Subcutaneous adipose tissue (tissue), 4 donors: Measurements from ENCODE around the gene SMO. TPM values are rescaled to one million over a fixed set of nuclear protein-coding genes. Genes with fewer than 3 reads are reported as not detected.

Experiments used
- total RNA-seq, 4 donors: library from RNA; depleted of rRNA; stranded (reverse); fragments of >200 nt; gene quantifications; one replicate each; pipeline ENCODE4 v1.1.0, GENCODE V29; 2016
- TF ChIP-seq, protein P1 (sequence below): fragments of 450-650 bp; IDR thresholded peaks from one replicate; pipeline ENCODE4 v1.5.1; 2016; ENCODE audit warnings: low read depth, mild to moderate bottlenecking, control low read depth, antibody characterized with exemption, moderate library complexity

The SMO gene
- total RNA-seq, 4 donors from 2014 or later = 1.7 to 5.9 (median 4.8) TPM

DNA sequence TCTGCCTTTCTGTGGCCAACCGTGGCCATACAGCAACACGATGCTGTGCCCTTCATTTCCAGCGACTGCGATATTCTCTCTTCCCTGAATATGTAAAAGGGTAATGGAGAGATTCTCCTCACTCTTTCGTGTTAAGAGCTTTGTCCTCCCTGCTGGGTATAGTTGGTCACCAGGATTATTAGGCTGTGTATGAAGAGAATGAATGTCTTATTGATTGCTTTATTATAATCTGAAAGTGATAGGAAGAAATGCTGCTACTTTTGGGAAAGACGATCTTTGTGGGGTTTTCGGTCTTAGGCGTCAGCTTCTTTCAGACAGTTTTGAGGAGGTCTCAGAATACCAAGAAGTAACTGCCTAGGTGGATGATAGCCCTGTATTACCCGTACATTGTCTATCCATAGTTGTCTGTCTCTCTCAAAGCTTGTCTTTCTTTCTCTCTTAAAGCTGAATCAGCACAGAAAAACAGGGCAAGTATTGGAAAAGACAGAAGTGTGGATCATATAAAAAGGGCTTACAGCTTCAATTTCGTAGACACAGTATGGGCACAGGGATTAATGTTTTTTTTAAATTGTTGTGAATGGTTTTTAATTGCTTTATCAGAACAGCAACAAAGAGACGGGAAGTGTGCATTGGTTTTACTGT lies 37.6 kb downstream of the SMO start:
- TF ChIP-seq, protein P1, sequence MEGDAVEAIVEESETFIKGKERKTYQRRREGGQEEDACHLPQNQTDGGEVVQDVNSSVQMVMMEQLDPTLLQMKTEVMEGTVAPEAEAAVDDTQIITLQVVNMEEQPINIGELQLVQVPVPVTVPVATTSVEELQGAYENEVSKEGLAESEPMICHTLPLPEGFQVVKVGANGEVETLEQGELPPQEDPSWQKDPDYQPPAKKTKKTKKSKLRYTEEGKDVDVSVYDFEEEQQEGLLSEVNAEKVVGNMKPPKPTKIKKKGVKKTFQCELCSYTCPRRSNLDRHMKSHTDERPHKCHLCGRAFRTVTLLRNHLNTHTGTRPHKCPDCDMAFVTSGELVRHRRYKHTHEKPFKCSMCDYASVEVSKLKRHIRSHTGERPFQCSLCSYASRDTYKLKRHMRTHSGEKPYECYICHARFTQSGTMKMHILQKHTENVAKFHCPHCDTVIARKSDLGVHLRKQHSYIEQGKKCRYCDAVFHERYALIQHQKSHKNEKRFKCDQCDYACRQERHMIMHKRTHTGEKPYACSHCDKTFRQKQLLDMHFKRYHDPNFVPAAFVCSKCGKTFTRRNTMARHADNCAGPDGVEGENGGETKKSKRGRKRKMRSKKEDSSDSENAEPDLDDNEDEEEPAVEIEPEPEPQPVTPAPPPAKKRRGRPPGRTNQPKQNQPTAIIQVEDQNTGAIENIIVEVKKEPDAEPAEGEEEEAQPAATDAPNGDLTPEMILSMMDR = no peak

GRCh38 chr7:129227646-129228578 lies 39.5 kb downstream of the SMO start:
- TF ChIP-seq, protein P1 = no peak

- TF ChIP-seq, protein P1 = no peak
These were observed 40.2 kb downstream of the SMO start for GRCh38 chr7:129228633-129229032.

- TF ChIP-seq, protein P1 = no peak
These were observed 43.2 kb downstream of the SMO start for GRCh38 chr7:129231666-129232065.

DNA sequence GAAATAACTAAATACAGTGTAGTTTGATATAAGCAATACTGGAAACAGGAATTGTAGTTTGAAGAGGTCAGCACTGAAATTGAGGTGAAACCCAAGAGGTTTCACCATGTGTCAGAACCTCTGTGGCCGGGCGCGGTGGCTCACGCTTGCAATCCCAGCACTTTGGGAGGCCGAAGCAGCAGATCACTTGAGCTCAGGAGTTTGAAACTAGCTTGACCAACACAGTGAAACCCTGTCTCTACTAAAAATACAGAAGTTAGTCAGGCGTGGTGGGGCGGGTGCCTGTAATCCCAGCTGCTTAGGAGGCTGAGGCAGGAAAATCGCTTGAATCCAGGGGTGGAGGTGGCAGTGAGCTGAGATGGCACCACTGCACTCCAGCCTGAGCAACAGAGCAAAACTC lies 50.1 kb downstream of the SMO start:
- TF ChIP-seq, protein P1 = no peak

GRCh38 chr7:129240119-129240820 lies 51.8 kb downstream of the SMO start:
- TF ChIP-seq, protein P1 = no peak

DNA sequence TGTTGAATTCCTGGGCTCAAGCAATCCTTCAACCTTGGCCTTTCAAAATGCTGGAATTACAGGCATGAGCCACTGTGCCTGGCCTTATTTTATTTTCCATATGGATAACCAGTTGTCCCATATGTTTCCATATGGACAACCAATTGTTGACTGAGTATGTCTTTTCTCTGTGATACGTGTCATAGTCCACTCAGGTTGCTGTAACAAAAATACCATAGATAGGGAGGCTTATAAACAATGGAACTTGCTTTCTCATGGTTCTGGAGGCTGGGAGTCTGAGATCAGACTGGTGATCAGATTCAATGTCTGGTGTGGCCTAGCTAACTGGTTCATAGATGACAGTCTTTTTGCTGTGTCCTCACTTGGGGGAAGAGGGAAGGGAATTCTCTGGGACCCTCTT lies 55.8 kb downstream of the SMO start:
- TF ChIP-seq, protein P1 = no peak
